Lung microvascular endothelial cell (primary cell): Measurements from ENCODE around the gene SPINT2. TPM values are rescaled to one million over a fixed set of nuclear protein-coding genes. Genes with fewer than 3 reads are reported as not detected.
"Not testable (repeated sequence)": the region's sequence is repeated elsewhere in the genome, so short reads cannot be mapped to it uniquely, and the experiment has no call there.

Source experiments
- DNase-seq, 2 donors: peaks; one replicate each; pipeline versions ENCODE4 v3.0.0 to v3.0.0-alpha.2; 2010; ENCODE audit warnings: low read depth in 2 of 2
- total RNA-seq: library from RNA; depleted of rRNA; stranded (reverse); fragments of >200 nt; gene quantifications from 2 replicates; pipeline ENCODE4 v1.2.1, GENCODE V29; 2014

SPINT2 gene
- total RNA-seq, 1 donor from 2014 or later: 27.0 TPM

DNA sequence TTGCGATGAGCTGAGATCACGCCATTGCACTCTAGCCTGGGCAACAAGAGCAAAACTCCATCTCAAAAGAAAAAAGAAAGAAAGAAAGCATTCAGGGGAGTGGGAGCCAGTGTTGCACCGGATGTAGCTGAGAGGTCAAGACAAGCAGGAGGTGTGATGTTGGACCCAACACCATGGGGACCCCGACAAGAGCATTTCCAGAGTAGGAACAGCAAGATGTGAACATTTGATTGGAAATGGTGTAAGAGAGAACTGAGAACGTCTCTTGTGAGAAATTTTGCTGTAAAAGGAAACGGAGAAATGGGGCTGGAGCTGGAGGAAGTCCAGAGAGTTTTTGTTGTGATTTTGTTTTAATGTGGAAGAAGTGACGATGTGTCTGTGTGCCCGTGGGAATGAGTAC lies 24.6 kb upstream of the SPINT2 start:
- peak in 1 of 2 donors; percentile 75 for DNase-seq

DNA sequence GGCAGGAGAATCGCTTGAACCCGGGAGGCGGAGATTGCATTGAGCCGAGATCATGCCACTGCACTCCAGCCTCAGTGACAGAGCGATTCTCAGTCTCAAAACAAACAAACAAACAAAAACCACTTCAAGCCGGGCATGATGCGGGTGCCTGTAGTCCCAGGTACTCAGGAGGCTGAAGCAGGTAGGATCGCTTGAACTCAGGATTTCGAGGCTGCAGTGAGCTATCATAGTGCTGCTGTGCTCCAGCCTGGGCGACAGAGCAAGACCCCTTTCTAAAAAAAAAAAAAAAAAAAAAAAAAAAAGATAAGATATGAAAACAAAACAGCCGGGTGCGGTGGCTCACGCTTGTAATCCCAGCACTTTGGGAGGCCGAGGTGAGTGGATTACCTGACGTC lies 21.1 kb upstream of the SPINT2 start:
- no peak for DNase-seq

DNA sequence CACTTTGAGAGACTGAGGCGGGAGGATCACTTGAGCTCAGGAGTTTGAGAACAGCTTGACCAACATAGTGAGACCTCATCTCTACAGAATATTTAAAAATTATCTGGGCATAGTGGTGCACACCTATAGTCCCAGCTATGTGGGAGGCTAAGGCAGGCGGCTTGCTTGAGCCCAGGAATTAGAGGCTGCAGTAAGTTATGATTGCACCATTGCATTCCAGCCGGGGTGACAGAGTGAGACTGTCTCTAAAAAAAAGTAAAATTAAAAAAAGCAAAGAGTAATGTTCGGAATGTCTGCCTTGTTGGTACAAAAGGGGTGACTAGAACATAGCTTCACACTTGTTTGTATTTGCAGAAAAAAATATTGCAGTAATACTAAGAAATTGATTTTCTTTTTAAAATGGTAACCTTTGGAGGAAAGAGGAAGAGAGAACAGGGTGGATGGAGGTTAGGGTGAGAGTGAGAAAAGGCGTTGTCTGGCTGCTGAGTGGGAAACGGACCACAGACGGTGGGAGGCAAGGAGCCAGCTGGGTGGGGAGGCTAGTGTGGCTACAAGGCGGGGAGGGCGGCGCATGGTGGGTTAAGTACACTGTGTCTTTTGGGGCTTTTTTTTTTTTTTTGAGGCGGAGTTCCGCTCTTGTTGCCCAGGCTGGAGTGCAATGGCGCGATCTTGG lies 18.4 kb upstream of the SPINT2 start:
- DNase-seq: no peak

- no peak for DNase-seq
Observed at GRCh38 chr19:38247126-38247525, 17.2 kb upstream of the SPINT2 start.

DNA sequence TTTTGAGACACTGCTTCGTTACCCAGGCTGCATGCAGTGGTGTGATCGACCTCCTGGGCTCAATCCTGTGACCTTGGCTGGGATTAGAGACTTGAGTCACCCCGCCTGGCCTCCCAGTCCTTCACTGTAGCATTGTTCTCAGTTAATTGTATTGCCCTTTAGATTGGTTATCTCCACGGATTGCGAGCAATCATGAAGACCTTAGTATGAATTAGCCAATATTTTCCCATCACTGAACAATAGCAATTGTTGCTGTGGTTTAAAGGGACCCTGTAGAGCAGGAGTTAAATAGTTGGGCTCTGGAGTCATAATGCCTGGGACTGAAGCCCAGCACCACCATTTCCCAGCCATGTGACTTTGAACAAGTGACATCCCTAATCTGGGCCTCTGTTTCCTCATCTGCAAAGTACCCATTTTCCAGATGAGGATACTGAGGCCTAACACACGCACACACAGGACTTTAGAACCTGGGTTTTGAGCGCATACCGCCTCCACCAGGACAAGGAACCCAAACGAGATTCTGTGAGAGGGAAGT lies 16.6 kb upstream of the SPINT2 start:
- DNase-seq: peak in 1 of 2 donors; percentile 54

DNA sequence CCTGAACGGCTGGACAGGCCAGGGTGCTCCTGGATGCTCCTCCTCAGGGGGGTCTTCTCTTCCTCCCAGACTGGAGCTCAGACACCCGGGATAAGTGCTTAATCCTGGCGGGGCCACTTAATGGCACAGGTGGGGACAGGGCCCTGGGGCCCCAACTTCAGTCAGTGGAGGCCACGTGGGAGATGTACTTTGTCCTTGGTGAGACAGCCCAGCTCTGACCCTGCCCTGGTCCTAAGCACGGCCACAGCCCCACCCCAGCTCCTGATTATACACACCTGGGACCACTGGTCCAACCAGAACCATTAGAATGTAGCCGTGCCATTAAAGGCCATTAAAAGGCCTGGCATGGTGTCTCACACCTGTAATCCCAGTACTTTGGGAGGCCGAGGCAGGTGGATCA lies 16.0 kb upstream of the SPINT2 start:
- DNase-seq: no peak

DNA sequence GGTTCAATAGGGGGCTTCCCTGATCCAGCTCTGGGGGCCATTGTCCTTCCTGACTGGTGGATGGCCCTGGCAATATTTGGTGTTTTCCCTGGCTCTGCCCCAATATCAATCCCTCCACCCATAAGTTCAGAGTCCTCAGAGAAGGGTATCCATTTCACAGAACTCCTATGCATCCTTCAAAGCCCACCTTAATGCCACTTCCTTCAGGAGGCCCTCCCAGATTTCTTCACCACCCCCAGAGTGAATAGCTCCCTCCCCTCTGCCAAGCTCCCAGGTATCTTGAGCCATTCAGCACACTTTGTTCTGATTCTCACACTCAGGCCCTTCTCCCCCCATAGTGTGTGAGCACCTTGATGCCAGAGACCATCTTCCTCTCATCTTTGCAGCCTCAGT lies 13.9 kb upstream of the SPINT2 start:
- DNase-seq: no peak

DNA sequence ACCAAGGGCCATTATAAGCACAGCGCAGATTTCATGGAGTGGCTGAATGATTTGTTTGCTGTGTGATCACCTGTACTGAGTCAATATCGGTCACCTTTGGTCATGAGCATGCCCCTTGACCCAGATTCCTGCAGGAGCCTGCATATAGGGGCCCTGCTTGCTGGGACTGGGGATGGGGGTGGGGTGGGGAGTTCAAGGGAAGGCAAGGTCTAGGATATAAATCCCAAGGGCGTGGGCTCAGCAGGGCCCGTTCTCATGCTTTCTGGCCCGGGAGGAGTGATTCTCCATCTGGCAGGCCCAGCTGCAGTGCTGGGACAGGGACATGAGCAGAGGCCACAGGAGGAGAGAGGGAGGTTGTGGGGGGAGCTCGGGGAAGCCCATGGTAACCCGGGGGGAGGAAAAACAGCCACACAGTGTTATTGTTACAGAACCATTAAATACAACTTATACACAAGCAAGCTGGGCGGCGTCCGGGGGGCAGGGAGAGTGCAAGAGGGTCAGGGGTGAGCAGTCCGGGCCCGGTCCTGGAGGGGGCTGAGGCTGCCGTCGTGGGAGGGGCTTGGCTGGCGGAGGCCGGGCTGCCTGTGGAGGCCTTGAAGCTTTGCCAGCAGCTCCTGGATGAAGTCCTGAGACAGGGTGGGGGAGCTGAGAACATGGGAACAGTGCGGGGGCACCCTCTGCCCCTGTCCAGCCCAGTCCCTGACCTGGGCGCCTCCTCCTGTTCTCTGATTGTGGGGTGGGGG lies 13.4 kb upstream of the SPINT2 start:
- peak; percentile 21 to 69 for DNase-seq

- DNase-seq: peak; percentile 27 to 50
Observed at GRCh38 chr19:38251564-38252051, 12.8 kb upstream of the SPINT2 start.

- no peak for DNase-seq
Observed at GRCh38 chr19:38252385-38252784, 12.0 kb upstream of the SPINT2 start.

DNA sequence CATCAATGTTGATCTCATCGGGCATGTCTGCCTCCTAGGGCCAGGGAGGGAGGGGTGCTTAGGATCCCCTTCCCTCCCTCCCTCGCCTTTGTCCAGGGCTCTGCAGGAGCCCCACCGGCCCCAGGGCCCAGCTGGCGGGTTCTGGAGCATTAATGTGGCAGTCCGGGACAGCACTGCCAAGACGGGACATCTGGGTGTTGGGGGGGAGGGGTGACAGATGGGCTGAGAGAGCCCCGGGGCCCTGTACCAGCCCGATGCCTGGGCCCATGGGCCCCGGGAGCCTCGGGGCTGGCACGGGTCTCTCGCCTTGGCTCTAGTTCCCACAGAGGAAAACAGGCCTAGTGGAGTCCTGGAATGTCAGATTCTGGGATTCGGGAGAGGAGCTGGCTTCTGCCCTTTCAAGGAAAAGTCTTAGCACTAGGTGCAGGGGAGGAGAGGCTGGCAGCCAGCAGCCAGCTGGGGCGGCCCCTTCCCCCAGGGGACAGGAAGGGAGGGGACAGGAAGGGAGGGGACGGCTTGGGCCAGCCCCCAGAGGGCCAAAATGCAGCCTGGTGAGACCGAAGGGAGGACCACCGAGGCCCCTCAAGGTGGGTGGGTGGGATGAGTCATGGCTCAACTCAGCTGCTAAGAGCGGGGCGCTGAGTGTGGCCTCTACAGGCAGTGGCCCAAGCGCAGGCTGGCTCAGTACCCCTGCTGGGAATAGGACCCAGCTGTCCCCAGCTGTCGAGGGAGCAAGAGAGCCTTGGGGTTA lies 11.3 kb upstream of the SPINT2 start:
- no peak for DNase-seq

- no peak for DNase-seq
Observed at GRCh38 chr19:38253788-38254187, 10.6 kb upstream of the SPINT2 start.

GRCh38 chr19:38255383-38256014 lies 8.9 kb upstream of the SPINT2 start:
- DNase-seq: no peak

DNA sequence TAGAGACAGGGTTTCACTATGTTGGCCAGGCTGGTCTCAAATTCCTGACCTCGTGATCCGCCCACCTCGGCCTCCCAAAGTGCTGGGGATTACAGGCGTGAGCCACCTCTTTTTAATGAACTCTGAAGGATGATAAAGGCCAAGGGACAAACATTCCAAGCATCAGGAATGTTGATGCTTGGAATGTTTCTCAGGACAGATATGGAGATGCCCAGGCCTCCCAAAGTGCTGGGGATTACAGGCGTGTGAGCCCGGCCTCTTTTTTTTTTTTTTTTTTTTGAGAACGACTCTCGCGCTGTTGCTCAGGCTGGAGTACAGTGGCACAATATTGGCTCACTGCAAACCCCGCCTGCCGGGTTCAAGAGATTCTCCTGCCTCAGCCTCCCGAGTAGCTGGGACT lies 2.4 kb upstream of the SPINT2 start:
- not testable (repeated sequence) for DNase-seq

DNA sequence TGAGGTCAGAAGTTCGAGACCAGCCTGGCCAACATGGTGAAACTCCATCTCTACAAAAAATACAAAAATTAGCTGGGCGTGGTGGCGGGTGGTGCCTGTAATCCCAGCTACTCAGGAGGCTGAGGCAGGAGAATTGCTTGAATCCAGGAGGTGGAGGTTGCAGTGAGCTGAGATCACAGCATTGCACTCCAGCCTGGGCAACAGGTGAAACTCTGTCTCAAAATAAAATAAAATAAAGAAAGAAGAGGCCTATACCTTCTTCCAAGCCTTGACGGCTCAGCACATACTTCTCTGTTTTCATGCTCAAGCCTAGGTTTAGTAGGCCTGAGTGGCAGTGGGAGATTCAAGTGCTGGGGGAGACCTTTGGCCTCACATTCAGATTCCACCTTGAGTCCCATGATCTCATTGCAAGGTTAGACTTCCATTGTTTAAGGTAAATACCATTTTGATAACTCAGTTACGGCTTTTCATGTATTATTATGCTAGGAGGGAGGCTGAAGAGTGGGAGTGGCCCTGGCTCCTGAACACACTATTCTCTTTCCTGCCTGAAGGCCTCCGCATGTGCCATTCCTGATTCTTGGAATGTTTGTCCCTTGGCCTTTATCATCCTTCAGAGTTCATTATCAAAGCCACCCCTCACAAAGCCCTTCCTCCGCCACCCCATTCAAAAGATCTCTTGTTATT lies 1.6 kb upstream of the SPINT2 start:
- no peak for DNase-seq

GRCh38 chr19:38263689-38264485 lies 486 bp upstream of the SPINT2 start:
- DNase-seq: peak; percentile 21 to 70

GRCh38 chr19:38265213-38265861 lies 964 bp downstream of the SPINT2 start:
- no peak for DNase-seq

GRCh38 chr19:38265921-38266429 lies 1.6 kb downstream of the SPINT2 start:
- DNase-seq: no peak

DNA sequence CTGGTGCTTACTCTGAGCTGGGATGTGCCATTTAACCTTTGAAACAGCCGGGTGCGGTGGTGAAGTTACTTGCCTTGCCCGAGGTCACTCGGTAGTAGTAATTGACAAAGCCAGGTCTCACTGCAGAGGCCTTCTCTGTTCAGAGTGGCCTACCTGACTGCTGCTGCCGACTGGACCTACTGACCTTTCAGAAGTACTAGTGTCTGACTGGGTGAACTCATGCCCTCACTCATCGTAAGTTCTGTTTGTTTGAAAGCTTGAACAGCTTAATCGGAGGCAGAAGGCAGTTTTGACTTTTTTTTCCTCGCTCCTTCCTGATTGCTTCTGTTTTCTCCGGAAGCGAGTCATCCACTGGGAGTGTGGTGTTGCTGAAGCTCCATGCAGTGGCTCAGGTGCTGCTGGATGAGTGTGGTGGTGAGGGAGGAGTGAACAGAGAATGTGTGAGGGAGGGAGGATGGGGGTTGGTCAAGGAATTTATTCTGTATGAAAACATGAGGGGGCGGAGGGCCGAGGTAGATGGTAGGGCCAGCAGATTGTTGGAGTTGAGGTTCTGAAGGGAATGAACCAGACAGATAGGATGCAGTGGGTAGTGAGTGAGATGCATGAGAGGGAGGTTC lies 2.7 kb downstream of the SPINT2 start:
- DNase-seq: peak; percentile 51 to 55
